Colonic mucosa (tissue), 4 donors: ENCODE results near the gene IL18R1. TPM values are rescaled to one million over a fixed set of nuclear protein-coding genes. Genes with fewer than 3 reads are reported as not detected.

Source experiments
- DNase-seq: peaks from one replicate; pipeline ENCODE4 v3.0.0-alpha.2; 2020
- H3K27ac ChIP-seq: fragments of 200-600 bp; one replicate; pipeline ENCODE4 v1.8.0; 2021
- H3K27me3 ChIP-seq: fragments of 200-600 bp; one replicate; pipeline ENCODE4 v1.8.0; 2021
- H3K36me3 ChIP-seq: fragments of 200-600 bp; one replicate; pipeline ENCODE4 v1.8.0; 2021
- H3K4me1 ChIP-seq: fragments of 200-600 bp; one replicate; pipeline ENCODE4 v1.8.0; 2021; ENCODE audit warnings: mild to moderate bottlenecking
- H3K4me3 ChIP-seq: fragments of 200-600 bp; one replicate; pipeline ENCODE4 v1.8.0; 2021
- H3K9ac ChIP-seq, 2 donors: one replicate each; pipeline ENCODE4 v1.7.0; 2013; ENCODE audit warnings: control low read depth in 2 of 2, low read depth in 2 of 2, low read length in 2 of 2
- H3K9me3 ChIP-seq: fragments of 200-600 bp; one replicate; pipeline ENCODE4 v1.8.0; 2021
- CTCF ChIP-seq: fragments of 200-600 bp; IDR thresholded peaks from one replicate; pipeline ENCODE4 v1.8.0; 2022; ENCODE audit warnings: antibody characterized with exemption, mild to moderate bottlenecking
- intact Hi-C: fragments of 100-400 bp; cut with DNase I; formaldehyde crosslinking; loops from one replicate; pipeline ENCODE4 v1.14.1; 2022
- microRNA-seq: library from miRNA; unstranded; fragments of <30 nt; microRNA quantifications from one replicate; pipeline ENCODE4, GENCODE V29; 2019
- total RNA-seq, 2 donors: library from RNA; stranded (reverse); fragmentation: NEBNext Ultra II Directional in 1 of 2; extraction: Animal tissue kit (Norgen Biotek cat#: 25700) in 1 of 2; gene quantifications; one replicate each; pipeline ENCODE4 v1.2.1, GENCODE V29; 2021
- donor health status: healthy.
- donor health status: DM: no; HTN: no; CAD: no.
- donor health status: DM: no; HTN: no; CAD: no.

IL18R1 gene
- total RNA-seq, 2 donors from 2014 or later, result 1.1 to 3.0 TPM

GRCh38 chr2:102446936-102447335 lies 91.3 kb downstream of the IL18R1 start:
- Histone ChIP-seq H3K27ac (no peak overlapping the region), H3K27me3 (no peaks in the 10 kb centered on the region), H3K4me1 (no peaks in the 10 kb centered on the region), H3K4me3 (no peak overlapping the region), H3K36me3 (no peaks in the 10 kb centered on the region), H3K9me3 (no peaks in the 10 kb centered on the region), H3K9ac (no peak overlapping the region)
- TF ChIP-seq CTCF, result no peak
- DNase-seq, result no peak
- intact Hi-C loops, result loop anchor here (5.0 kb wide), 1 partner anchor 90 kb away; the partner anchor contains the start of gene IL18R1

Small RNAs within 50 kb of the gene (microRNA-seq; reads per million reads assigned to microRNA genes)
- gene MIR4772, result 4.4 reads per million

Other genes starting within 250 kb of the IL18R1 start
- 10 to 100 TPM; 13.9 to 23.9 TPM for gene IL1R1, start 213.1 kb upstream of the IL18R1 start, total RNA-seq
- gene IL1RL2, start 168.8 kb upstream of the IL18R1 start, total RNA-seq, result 1 to 10 TPM; 1.9 to 2.8 TPM
- 1 to 10 TPM; 1.2 to 2.1 TPM for gene IL1RL1, start 44.2 kb upstream of the IL18R1 start, total RNA-seq
- under 1 TPM; 0.42 to 0.69 TPM for gene IL18RAP, start 67.4 kb downstream of the IL18R1 start, total RNA-seq
- under 1 TPM in 1 of 2 donors, not detected in 1; 0.15 TPM for gene SLC9A4, start 117.4 kb downstream of the IL18R1 start, total RNA-seq